Nephron (organoid): Measurements from ENCODE around the gene ELOVL7.

Source experiments
- H3K27ac Mint-ChIP-seq, 3 experiments: 2 replicates each; pipeline ENCODE4 v1.8.0; 2020; ENCODE audit warnings: mixed read lengths in 3 of 3, mild to moderate bottlenecking in 2 of 3, moderate library complexity in 1 of 3
- H3K27me3 Mint-ChIP-seq: 2 replicates; pipeline ENCODE4 v1.8.0; 2021; ENCODE audit warnings: low read depth, mild to moderate bottlenecking, moderate library complexity, mixed read lengths
- H3K36me3 Mint-ChIP-seq: 2 replicates; pipeline ENCODE4 v1.8.0; 2020; ENCODE audit warnings: low read depth, mixed read lengths
- H3K4me1 Mint-ChIP-seq: 2 replicates; pipeline ENCODE4 v1.8.0; 2020; ENCODE audit warnings: mixed read lengths
- H3K4me3 Mint-ChIP-seq, 3 experiments: 2 replicates each; pipeline ENCODE4 v1.8.0; 2020; ENCODE audit warnings: mild to moderate bottlenecking in 3 of 3, mixed read lengths in 3 of 3, moderate library complexity in 2 of 3
- H3K9me3 Mint-ChIP-seq: 2 replicates; pipeline ENCODE4 v1.8.0; 2020; ENCODE audit warnings: mixed read lengths
- CTCF ChIP-seq, 3 experiments: fragments of 200-600 bp; sonication (generic); IDR thresholded peaks; one replicate each; pipeline ENCODE4 v1.5.0; 2021; ENCODE audit warnings: antibody characterized with exemption in 3 of 3; ENCODE audit not compliant: unreplicated experiment in 3 of 3

Gene ELOVL7

GRCh38 chr5:60810438-60811085 lies 33.5 kb downstream of the ELOVL7 start:
- no peaks in the 10 kb centered on the region for H3K9me3 Mint-ChIP-seq
- no peaks in the 10 kb centered on the region for H3K27me3 Mint-ChIP-seq
- H3K27ac Mint-ChIP-seq, result no peak overlapping the region
- no peak for TF ChIP-seq CTCF (IDR thresholded peaks at IDR 0.05; ENCODE audit: unreplicated experiment in 3 of 3)
- H3K4me1 Mint-ChIP-seq, result no peaks in the 10 kb centered on the region
- no peak overlapping the region for H3K4me3 Mint-ChIP-seq
- H3K36me3 Mint-ChIP-seq, result no peaks in the 10 kb centered on the region

GRCh38 chr5:60809891-60810425 lies 34.1 kb downstream of the ELOVL7 start:
- no peaks in the 10 kb centered on the region for H3K36me3 Mint-ChIP-seq
- H3K9me3 Mint-ChIP-seq, result no peaks in the 10 kb centered on the region
- no peak for TF ChIP-seq CTCF (IDR thresholded peaks at IDR 0.05; ENCODE audit: unreplicated experiment in 3 of 3)
- no peaks in the 10 kb centered on the region for H3K4me1 Mint-ChIP-seq
- no peak overlapping the region for H3K4me3 Mint-ChIP-seq
- no peak overlapping the region for H3K27ac Mint-ChIP-seq
- no peaks in the 10 kb centered on the region for H3K27me3 Mint-ChIP-seq

GRCh38 chr5:60806591-60807243 lies 37.4 kb downstream of the ELOVL7 start:
- Mint-ChIP-seq H3K4me1 (no peaks in the 10 kb centered on the region), H3K36me3 (no peaks in the 10 kb centered on the region), H3K27ac (no peak overlapping the region), H3K9me3 (no peaks in the 10 kb centered on the region), H3K4me3 (no peak overlapping the region), H3K27me3 (no peaks in the 10 kb centered on the region)
- no peak for TF ChIP-seq CTCF (IDR thresholded peaks at IDR 0.05; ENCODE audit: unreplicated experiment in 3 of 3)

- Mint-ChIP-seq H3K4me3 (no peak overlapping the region), H3K4me1 (no peaks in the 10 kb centered on the region), H3K27ac (no peak overlapping the region), H3K9me3 (no peaks in the 10 kb centered on the region), H3K36me3 (no peaks in the 10 kb centered on the region), H3K27me3 (no peaks in the 10 kb centered on the region)
- TF ChIP-seq CTCF (IDR thresholded peaks at IDR 0.05; ENCODE audit: unreplicated experiment in 3 of 3), result no peak
Measured at GRCh38 chr5:60805463-60805862, 38.6 kb downstream of the ELOVL7 start.

- no peaks in the 10 kb centered on the region for H3K36me3 Mint-ChIP-seq
- H3K27ac Mint-ChIP-seq, result no peak overlapping the region
- H3K4me3 Mint-ChIP-seq, result no peak overlapping the region
- no peak for TF ChIP-seq CTCF (IDR thresholded peaks at IDR 0.05; ENCODE audit: unreplicated experiment in 3 of 3)
- no peaks in the 10 kb centered on the region for H3K27me3 Mint-ChIP-seq
- H3K4me1 Mint-ChIP-seq, result no peaks in the 10 kb centered on the region
- H3K9me3 Mint-ChIP-seq, result no peaks in the 10 kb centered on the region
Measured at GRCh38 chr5:60803712-60804111, 40.4 kb downstream of the ELOVL7 start.

- Mint-ChIP-seq H3K4me3 (no peak overlapping the region), H3K9me3 (no peaks in the 10 kb centered on the region), H3K4me1 (no peaks in the 10 kb centered on the region), H3K27ac (no peak overlapping the region), H3K27me3 (no peaks in the 10 kb centered on the region), H3K36me3 (no peaks in the 10 kb centered on the region)
- TF ChIP-seq CTCF (IDR thresholded peaks at IDR 0.05; ENCODE audit: unreplicated experiment in 3 of 3), result no peak
Measured at GRCh38 chr5:60802986-60803385, 41.1 kb downstream of the ELOVL7 start.
